HCT116 (cell line): ENCODE data around the gene EDEM3. TPM values are rescaled to one million over a fixed set of nuclear protein-coding genes. Genes with fewer than 3 reads are reported as not detected.
A peak's percentile ranks its signal among the peaks of the same experiment; 100 is the strongest.

Source experiments
- ATAC-seq: fragments of 200-7000 bp; cut with Tn5 transposase; 2 replicates; pipeline ENCODE4 v1.9.1; 2020; ENCODE audit warnings: mild to moderate bottlenecking, moderate library complexity
- BruUV-seq: library from RNA; stranded (reverse); fragments of 400-500 nt; replicated peaks from 2 replicates; lab custom pipeline; 2021; lab: Mats Ljungman, UMichigan
- CTCF ChIA-PET: fragments of 300-600 bp; sonication (Branson Sonifier 250); formaldehyde crosslinking; loops from one replicate; lab custom pipeline; 2021; ENCODE audit warnings: antibody characterized with exemption; lab: Charles Lee
- POLR2A ChIA-PET: fragments of 300-600, 350-600 bp; sonication (Branson Sonifier 250); formaldehyde crosslinking; loops from one replicate; lab custom pipeline; 2021; ENCODE audit warnings: antibody characterized with exemption; lab: Charles Lee
- RAD21 ChIA-PET, 2 experiments: fragments of 300-600 bp; sonication (Branson Sonifier 250); formaldehyde crosslinking; loops; one replicate each; lab custom pipeline; 2023; ENCODE audit warnings: low total read pairs in 2 of 2; ENCODE audit not compliant: uncharacterized antibody in 2 of 2, unreplicated experiment in 2 of 2, low non-redundant PET in 1 of 2; lab: Charles Lee
- DNase-seq: peaks from one replicate; pipeline ENCODE4 v3.0.0-alpha.2; 2010; ENCODE audit warnings: low read depth, low spot score
- H2AFZ ChIP-seq: fragments of 200-600 bp; shearing (Covaris generic), sonication (generic); 2 replicates; pipeline ENCODE4 v1.6.1; 2017; ENCODE audit warnings: low read depth, mixed run types, mixed read lengths, antibody characterized with exemption, low read length; ENCODE audit not compliant: poor library complexity, severe bottlenecking
- H3K27ac ChIP-seq: 2 replicates; pipeline ENCODE4 v1.5.1; 2012; ENCODE audit warnings: low read depth, low read length
- H3K27me3 ChIP-seq: fragments of 200-600 bp; sonication (generic); 2 replicates; pipeline ENCODE4 v1.6.1; 2016; ENCODE audit warnings: mixed run types, low read length, mixed read lengths; ENCODE audit not compliant: insufficient read depth
- H3K36me3 ChIP-seq, 2 experiments: fragments of 200-500 bp in 1 of 2; fragments of 200-600 bp in 1 of 2; sonication (Bioruptor generic) in 1 of 2; sonication (generic) in 1 of 2; 2 replicates each; pipeline versions ENCODE4 v1.5.1 to v1.6.1; 2014 to 2016; ENCODE audit warnings: low read length in 2 of 2, inconsistent platforms in 1 of 2, mixed read lengths in 1 of 2, mixed run types in 1 of 2; ENCODE audit not compliant: insufficient read depth in 2 of 2, control insufficient read depth in 1 of 2
- H3K4me1 ChIP-seq, 2 experiments: fragments of 200-600 bp in 1 of 2; sonication (generic) in 1 of 2; 2 replicates each; pipeline versions ENCODE4 v1.5.1 to v1.6.1; 2012 to 2017; ENCODE audit warnings: low read length in 2 of 2, inconsistent platforms in 1 of 2, mild to moderate bottlenecking in 1 of 2, mixed read lengths in 1 of 2, mixed run types in 1 of 2, moderate library complexity in 1 of 2; ENCODE audit not compliant: insufficient read depth in 2 of 2, control insufficient read depth in 1 of 2
- H3K4me2 ChIP-seq: fragments of 200-600 bp; sonication (generic); 2 replicates; pipeline ENCODE4 v1.6.1; 2017; ENCODE audit warnings: mixed run types, low read length, mixed read lengths
- H3K4me3 ChIP-seq, 2 experiments: fragments of 200-600 bp in 1 of 2; sonication (generic) in 1 of 2; replicated peaks in 1 of 2; 2 replicates each; pipeline ENCODE4 v1.5.1; 2011 to 2016; ENCODE audit warnings: low read length in 2 of 2, control low read depth in 1 of 2, low read depth in 1 of 2, mild to moderate bottlenecking in 1 of 2, mixed read lengths in 1 of 2, mixed run types in 1 of 2
- H3K79me2 ChIP-seq: fragments of 200-600 bp; sonication (generic); 2 replicates; pipeline ENCODE4 v1.6.1; 2017; ENCODE audit warnings: mild to moderate bottlenecking, mixed run types, low read length, moderate library complexity, mixed read lengths; ENCODE audit not compliant: insufficient read depth
- H3K9ac ChIP-seq: fragments of 200-600 bp; sonication (generic); 2 replicates; pipeline ENCODE4 v1.6.1; 2016; ENCODE audit warnings: low read length, mixed read lengths
- H3K9me2 ChIP-seq: fragments of 200-600 bp; sonication (generic), shearing (Covaris generic); 2 replicates; pipeline ENCODE4 v1.6.1; 2017; ENCODE audit warnings: mixed run types, mild to moderate bottlenecking, moderate library complexity; ENCODE audit not compliant: insufficient read depth
- H3K9me3 ChIP-seq, 2 experiments: fragments of 200-500 bp in 1 of 2; fragments of 200-600 bp in 1 of 2; sonication (Bioruptor generic) in 1 of 2; sonication (generic) in 1 of 2; 2 replicates each; pipeline ENCODE4 v1.6.1; 2014 to 2017; ENCODE audit warnings: low read length in 2 of 2, mixed read lengths in 2 of 2, inconsistent platforms in 1 of 2, low read depth in 1 of 2, mild to moderate bottlenecking in 1 of 2, mixed run types in 1 of 2, moderate library complexity in 1 of 2; ENCODE audit not compliant: control insufficient read depth in 1 of 2, insufficient read depth in 1 of 2
- H4K20me1 ChIP-seq: fragments of 200-600 bp; sonication (generic), shearing (Covaris generic); 2 replicates; pipeline ENCODE4 v1.6.1; 2017; ENCODE audit warnings: mixed run types, mild to moderate bottlenecking, moderate library complexity; ENCODE audit not compliant: insufficient read depth
- ELF1 ChIP-seq: IDR thresholded peaks from 2 replicates; pipeline ENCODE4 v1.6.1; 2012; ENCODE audit warnings: low read depth, borderline replicate concordance
- EZH2 ChIP-seq: fragments of 200-600 bp; sonication (generic); IDR thresholded peaks from 2 replicates; pipeline ENCODE4 v1.6.1; 2017; ENCODE audit warnings: antibody characterized with exemption, mixed run types
- JUND ChIP-seq: IDR thresholded peaks from 2 replicates; pipeline ENCODE4 v1.6.1; 2012
- RAD21 ChIP-seq: IDR thresholded peaks from 2 replicates; pipeline ENCODE4 v1.6.1; 2012; ENCODE audit warnings: low read depth, mild to moderate bottlenecking
- TCF7L2 ChIP-seq: IDR thresholded peaks from 2 replicates; pipeline ENCODE4 v1.7.0; 2011; ENCODE audit warnings: borderline replicate concordance, inconsistent platforms; ENCODE audit not compliant: insufficient read depth, insufficient read length; ENCODE audit errors: extremely low read depth
- ZFX ChIP-seq: fragments of 450-650 bp; IDR thresholded peaks from 2 replicates; pipeline ENCODE4 v1.6.1; 2017
- ZNF274 ChIP-seq: fragments of 200-500 bp; sonication (Bioruptor generic); IDR thresholded peaks from 2 replicates; pipeline ENCODE4 v1.6.1; 2014; ENCODE audit warnings: mild to moderate bottlenecking, low read depth, low read length, inconsistent platforms
- intact Hi-C: fragments of 100-400 bp; cut with micrococcal nuclease; formaldehyde crosslinking; loops from 2 replicates; pipeline ENCODE4 v1.10.0; 2022
- total RNA-seq: library from RNA; stranded (reverse); gene quantifications from one replicate; pipeline ENCODE4 v1.2.1, GENCODE V29; 2021; ENCODE audit not compliant: unreplicated experiment
- TF ChIP-seq, protein P1 (sequence below): IDR thresholded peaks from 2 replicates; pipeline ENCODE4 v1.6.1; 2012
- TF ChIP-seq, protein P2 (sequence below): IDR thresholded peaks from 2 replicates; pipeline ENCODE4 v1.6.1; 2011; ENCODE audit warnings: mild to moderate bottlenecking, low read length, moderate library complexity; ENCODE audit not compliant: insufficient replicate concordance; ENCODE audit errors: extremely low read depth
- TF ChIP-seq, protein P3 (sequence below), 3 experiments: fragments of 200-600 bp in 1 of 3; sonication (generic) in 1 of 3; IDR thresholded peaks in 2 of 3; conservative IDR thresholded peaks in 1 of 3; 2 replicates each; pipeline ENCODE4 v1.5.1; 2012 to 2017; ENCODE audit warnings: low read depth in 2 of 3, low read length in 2 of 3, antibody characterized with exemption in 1 of 3, borderline replicate concordance in 1 of 3, control low read depth in 1 of 3, mild to moderate bottlenecking in 1 of 3, mixed read lengths in 1 of 3, mixed run types in 1 of 3, moderate library complexity in 1 of 3; ENCODE audit not compliant: insufficient read depth in 1 of 3

The EDEM3 gene
- total RNA-seq, 1 experiment from 2014 or later: 14.9 TPM

DNA sequence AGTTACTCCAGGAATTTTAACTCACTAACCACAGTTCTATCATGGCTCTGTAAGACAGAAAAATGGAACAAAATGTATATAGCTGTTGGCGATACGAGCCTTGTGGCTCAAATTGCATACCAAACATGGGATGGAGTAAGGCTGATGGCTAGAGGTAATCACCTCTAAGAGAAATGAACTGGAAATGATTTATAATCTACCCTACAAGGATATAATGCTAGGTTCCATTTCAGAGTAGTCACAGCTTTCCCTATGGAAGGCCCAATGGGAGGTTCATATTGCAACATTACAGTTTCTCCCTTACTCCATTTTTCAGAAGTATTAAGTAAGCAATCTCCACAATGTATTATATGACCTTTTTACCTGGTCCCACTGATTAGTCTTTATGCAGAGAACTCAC, 61.6 kb downstream of the EDEM3 start:
- H3K9me3 ChIP-seq: no peaks in the 10 kb centered on the region
- POLR2A ChIA-PET: interaction anchor here (1.0 kb wide), 1 partner anchor 18 kb away, joined by 3 read pairs; no protein-coding TSS in a partner anchor
- H3K9me2 ChIP-seq: no peaks in the 10 kb centered on the region
- H3K4me2 ChIP-seq: no peak overlapping the region
- H3K9ac ChIP-seq: no peak overlapping the region
- H2AFZ ChIP-seq: no peak overlapping the region
- intact Hi-C loops: no loop called here
- peaks cover 0 to 4% of the 10 kb centered on the region in 2 experiments; a peak in 1 of 4 replicates for H3K36me3 ChIP-seq
- H3K79me2 ChIP-seq: no peaks in the 10 kb centered on the region
- BruUV-seq: no TSS peak
- RAD21 ChIA-PET: no interaction called here
- H4K20me1 ChIP-seq: no peaks in the 10 kb centered on the region
- H3K4me3 ChIP-seq: no peak overlapping the region
- ATAC-seq (no peak), DNase-seq (no peak)
- H3K27me3 ChIP-seq: no peaks in the 10 kb centered on the region
- no peak overlapping the region for H3K27ac ChIP-seq
- no peak for TF ChIP-seq ZFX
- no peak for TF ChIP-seq TCF7L2
- TF ChIP-seq ELF1: no peak
- TF ChIP-seq ZNF274: no peak
- no peak for TF ChIP-seq JUND
- TF ChIP-seq, protein P1, sequence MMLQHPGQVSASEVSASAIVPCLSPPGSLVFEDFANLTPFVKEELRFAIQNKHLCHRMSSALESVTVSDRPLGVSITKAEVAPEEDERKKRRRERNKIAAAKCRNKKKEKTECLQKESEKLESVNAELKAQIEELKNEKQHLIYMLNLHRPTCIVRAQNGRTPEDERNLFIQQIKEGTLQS: no peak
- no peak for TF ChIP-seq RAD21
- CTCF ChIA-PET: interaction anchor here (1.3 to 2.3 kb wide), 4 partner anchors 11 to 618 kb away, joined by 3 to 10 read pairs (median 4); no protein-coding TSS in a partner anchor
- H3K4me1 ChIP-seq: no peaks in the 10 kb centered on the region

DNA sequence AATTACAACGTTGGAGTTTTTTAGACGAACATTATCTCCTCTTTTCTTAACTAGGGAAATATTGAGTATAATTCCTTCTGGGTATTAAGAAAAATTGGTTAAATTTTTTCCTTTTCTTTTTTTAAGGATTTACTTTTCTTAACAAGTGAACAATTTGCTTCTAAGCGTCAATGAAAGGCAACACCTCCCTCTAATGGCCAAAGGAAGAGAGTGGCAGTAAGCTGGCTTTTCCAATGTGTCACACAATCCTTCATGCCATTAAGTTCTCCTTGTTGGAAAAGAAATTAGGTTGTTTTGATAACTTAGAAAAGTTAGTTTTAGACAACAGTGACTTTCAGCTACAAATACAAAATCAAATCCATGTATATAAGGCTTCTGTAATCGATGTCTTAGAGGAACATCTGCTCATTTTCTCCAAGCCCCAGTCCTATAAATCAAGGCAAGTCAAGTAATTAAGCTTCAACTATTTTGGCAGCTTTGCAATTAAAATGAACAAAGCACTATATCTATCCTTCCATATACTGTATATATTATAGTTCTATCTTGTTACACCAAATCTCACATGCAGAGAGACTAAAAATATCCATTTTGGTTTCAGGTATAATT, 62.8 kb downstream of the EDEM3 start:
- Histone ChIP-seq H3K27me3 (no peaks in the 10 kb centered on the region), H3K9me2 (no peaks in the 10 kb centered on the region), H3K9me3 (no peaks in the 10 kb centered on the region), H4K20me1 (no peaks in the 10 kb centered on the region), H2AFZ (no peak overlapping the region), H3K4me1 (no peaks in the 10 kb centered on the region), H3K27ac (no peak overlapping the region), H3K9ac (no peak overlapping the region), H3K4me3 (no peak overlapping the region), H3K79me2 (no peaks in the 10 kb centered on the region), H3K36me3 (peaks cover 0 to 4% of the 10 kb centered on the region in 2 experiments; a peak in 1 of 4 replicates), H3K4me2 (no peak overlapping the region)
- intact Hi-C loops: loop anchor here (1.0 kb wide), 1 partner anchor 617 kb away; no protein-coding TSS in a partner anchor
- DNase-seq: peak; percentile 13
- ChIA-PET RAD21 (interaction anchor here in 1 of 2 experiments (1.2 to 1.4 kb wide), 2 partner anchors 28 to 479 kb away, joined by 3 to 4 read pairs; no protein-coding TSS in a partner anchor), CTCF (interaction anchor here (0.6 to 2.3 kb wide), 17 partner anchors 9 to 1036 kb away, joined by 3 to 12 read pairs (median 3); partner anchors contain the start of gene C1orf21), POLR2A (no interaction called here)
- TF ChIP-seq, protein P2, sequence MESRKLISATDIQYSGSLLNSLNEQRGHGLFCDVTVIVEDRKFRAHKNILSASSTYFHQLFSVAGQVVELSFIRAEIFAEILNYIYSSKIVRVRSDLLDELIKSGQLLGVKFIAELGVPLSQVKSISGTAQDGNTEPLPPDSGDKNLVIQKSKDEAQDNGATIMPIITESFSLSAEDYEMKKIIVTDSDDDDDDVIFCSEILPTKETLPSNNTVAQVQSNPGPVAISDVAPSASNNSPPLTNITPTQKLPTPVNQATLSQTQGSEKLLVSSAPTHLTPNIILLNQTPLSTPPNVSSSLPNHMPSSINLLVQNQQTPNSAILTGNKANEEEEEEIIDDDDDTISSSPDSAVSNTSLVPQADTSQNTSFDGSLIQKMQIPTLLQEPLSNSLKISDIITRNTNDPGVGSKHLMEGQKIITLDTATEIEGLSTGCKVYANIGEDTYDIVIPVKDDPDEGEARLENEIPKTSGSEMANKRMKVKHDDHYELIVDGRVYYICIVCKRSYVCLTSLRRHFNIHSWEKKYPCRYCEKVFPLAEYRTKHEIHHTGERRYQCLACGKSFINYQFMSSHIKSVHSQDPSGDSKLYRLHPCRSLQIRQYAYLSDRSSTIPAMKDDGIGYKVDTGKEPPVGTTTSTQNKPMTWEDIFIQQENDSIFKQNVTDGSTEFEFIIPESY: no peak
- no peak for TF ChIP-seq EZH2
- TF ChIP-seq, protein P3, sequence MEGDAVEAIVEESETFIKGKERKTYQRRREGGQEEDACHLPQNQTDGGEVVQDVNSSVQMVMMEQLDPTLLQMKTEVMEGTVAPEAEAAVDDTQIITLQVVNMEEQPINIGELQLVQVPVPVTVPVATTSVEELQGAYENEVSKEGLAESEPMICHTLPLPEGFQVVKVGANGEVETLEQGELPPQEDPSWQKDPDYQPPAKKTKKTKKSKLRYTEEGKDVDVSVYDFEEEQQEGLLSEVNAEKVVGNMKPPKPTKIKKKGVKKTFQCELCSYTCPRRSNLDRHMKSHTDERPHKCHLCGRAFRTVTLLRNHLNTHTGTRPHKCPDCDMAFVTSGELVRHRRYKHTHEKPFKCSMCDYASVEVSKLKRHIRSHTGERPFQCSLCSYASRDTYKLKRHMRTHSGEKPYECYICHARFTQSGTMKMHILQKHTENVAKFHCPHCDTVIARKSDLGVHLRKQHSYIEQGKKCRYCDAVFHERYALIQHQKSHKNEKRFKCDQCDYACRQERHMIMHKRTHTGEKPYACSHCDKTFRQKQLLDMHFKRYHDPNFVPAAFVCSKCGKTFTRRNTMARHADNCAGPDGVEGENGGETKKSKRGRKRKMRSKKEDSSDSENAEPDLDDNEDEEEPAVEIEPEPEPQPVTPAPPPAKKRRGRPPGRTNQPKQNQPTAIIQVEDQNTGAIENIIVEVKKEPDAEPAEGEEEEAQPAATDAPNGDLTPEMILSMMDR (IDR thresholded peaks at IDR 0.05 in 2 of 3, conservative IDR thresholded peaks at IDR 0.05 in 1 of 3; ENCODE audit: borderline replicate concordance in 1 of 3, insufficient read depth in 1 of 3, low read depth in 2 of 3, low read length in 2 of 3): peak; percentile 50 to 79 (median 78); a peak in 5 of 6 replicates
- peak; percentile 73 for TF ChIP-seq RAD21
- TF ChIP-seq JUND: no peak
- ATAC-seq: peak; percentile 67
- no TSS peak for BruUV-seq
